CD14-positive monocyte (primary cell): ENCODE measurements around the gene GALNT1. TPM values are rescaled to one million over a fixed set of nuclear protein-coding genes. Genes with fewer than 3 reads are reported as not detected.

ENCODE experiments used
- DNase-seq, 3 donors: peaks; one replicate each; pipeline ENCODE4 v3.0.0-alpha.2; 2011 to 2022
- H2AFZ ChIP-seq: 2 replicates; pipeline ENCODE4 v1.6.0; 2012; ENCODE audit warnings: mild to moderate bottlenecking, low read depth, low read length, inconsistent platforms; ENCODE audit not compliant: insufficient read depth, poor library complexity, severe bottlenecking
- H3K27ac ChIP-seq, 2 donors: 1 replicate in 1 of 2; 2 replicates in 1 of 2; pipeline ENCODE4 v1.5.1; 2012 to 2013; ENCODE audit warnings: low read length in 2 of 2, control low read depth in 1 of 2, inconsistent platforms in 1 of 2, low read depth in 1 of 2, mild to moderate bottlenecking in 1 of 2
- H3K27me3 ChIP-seq, 2 donors: one replicate each; pipeline versions ENCODE4 v1.6.0 to v1.6.1; 2011 to 2013; ENCODE audit warnings: low read length in 2 of 2; ENCODE audit not compliant: control insufficient read depth in 2 of 2, insufficient read depth in 2 of 2
- H3K36me3 ChIP-seq, 2 donors: replicated peaks in 1 of 2; 1 replicate in 1 of 2; 2 replicates in 1 of 2; pipeline versions ENCODE4 v1.5.1 to v1.6.1; 2012 to 2013; ENCODE audit warnings: low read length in 2 of 2, control low read depth in 1 of 2, inconsistent platforms in 1 of 2, mild to moderate bottlenecking in 1 of 2; ENCODE audit not compliant: insufficient read depth in 2 of 2, control insufficient read depth in 1 of 2
- H3K4me1 ChIP-seq, 2 donors: 1 replicate in 1 of 2; 2 replicates in 1 of 2; pipeline versions ENCODE4 v1.5.1 to v1.6.1; 2012 to 2013; ENCODE audit warnings: low read length in 2 of 2, control low read depth in 1 of 2, inconsistent platforms in 1 of 2, mild to moderate bottlenecking in 1 of 2, moderate library complexity in 1 of 2; ENCODE audit not compliant: insufficient read depth in 2 of 2, control insufficient read depth in 1 of 2
- H3K4me2 ChIP-seq: replicated peaks from 2 replicates; pipeline ENCODE3; 2012; ENCODE audit warnings: low read length, moderate library complexity, mild to moderate bottlenecking; ENCODE audit not compliant: poor library complexity, severe bottlenecking; ENCODE audit errors: extremely low read depth
- H3K4me3 ChIP-seq, 3 experiments: fragments of 200-600 bp in 1 of 3; sonication (generic) in 1 of 3; replicated peaks in 1 of 3; 1 replicate in 2 of 3; 2 replicates in 1 of 3; pipeline ENCODE4 v1.5.1; 2011 to 2013; ENCODE audit warnings: low read length in 3 of 3, mild to moderate bottlenecking in 3 of 3, control low read depth in 2 of 3, low read depth in 2 of 3, inconsistent platforms in 1 of 3, moderate library complexity in 1 of 3
- H3K79me2 ChIP-seq: 2 replicates; pipeline ENCODE4 v1.6.0; 2012; ENCODE audit warnings: mild to moderate bottlenecking, control low read depth, inconsistent platforms, low read length, moderate library complexity; ENCODE audit not compliant: insufficient read depth
- H3K9ac ChIP-seq: 2 replicates; pipeline ENCODE4 v1.6.0; 2017; ENCODE audit warnings: low read length, mild to moderate bottlenecking; ENCODE audit not compliant: insufficient read depth, poor library complexity, severe bottlenecking
- H3K9me3 ChIP-seq, 2 donors: replicated peaks in 1 of 2; 1 replicate in 1 of 2; 2 replicates in 1 of 2; pipeline versions ENCODE4 v1.5.1 to v1.6.1; 2012 to 2013; ENCODE audit warnings: low read length in 2 of 2, control low read depth in 1 of 2; ENCODE audit not compliant: control insufficient read depth in 1 of 2, insufficient read depth in 1 of 2
- H4K20me1 ChIP-seq: 2 replicates; pipeline ENCODE4 v1.6.0; 2012; ENCODE audit warnings: mild to moderate bottlenecking, low read length, control low read depth, moderate library complexity; ENCODE audit not compliant: insufficient read depth
- H3K27ac Mint-ChIP-seq, 7 donors: one replicate each; pipeline ENCODE4 v1.8.0; 2020; ENCODE audit warnings: mild to moderate bottlenecking in 7 of 7, mixed read lengths in 7 of 7, moderate library complexity in 6 of 7, inconsistent platforms in 2 of 7
- H3K27me3 Mint-ChIP-seq, 3 donors: one replicate each; pipeline ENCODE4 v1.8.0; 2021 to 2022; ENCODE audit warnings: low read depth in 3 of 3, mild to moderate bottlenecking in 3 of 3, mixed read lengths in 3 of 3, moderate library complexity in 3 of 3, inconsistent platforms in 1 of 3
- H3K36me3 Mint-ChIP-seq, 2 donors: one replicate each; pipeline ENCODE4 v1.8.0; 2020; ENCODE audit warnings: mixed read lengths in 2 of 2, inconsistent platforms in 1 of 2, mild to moderate bottlenecking in 1 of 2
- H3K4me1 Mint-ChIP-seq: one replicate; pipeline ENCODE4 v1.8.0; 2020; ENCODE audit warnings: mild to moderate bottlenecking, mixed read lengths
- H3K4me3 Mint-ChIP-seq, 2 donors: one replicate each; pipeline ENCODE4 v1.8.0; 2020; ENCODE audit warnings: mild to moderate bottlenecking in 2 of 2, mixed read lengths in 2 of 2, moderate library complexity in 1 of 2
- H3K9me3 Mint-ChIP-seq, 7 donors: one replicate each; pipeline ENCODE4 v1.8.0; 2020 to 2022; ENCODE audit warnings: mixed read lengths in 7 of 7, mild to moderate bottlenecking in 6 of 7, moderate library complexity in 6 of 7, inconsistent platforms in 2 of 7
- WGBS: methylation state at CpG from one replicate; pipeline ENCODE4 v1.1.5; 2013; ENCODE audit warnings: missing lambda C conversion rate; ENCODE audit not compliant: insufficient coverage; 5-methylcytosine and 5-hydroxymethylcytosine counted together
- intact Hi-C, 2 donors: fragments of 100-400 bp; cut with micrococcal nuclease; formaldehyde crosslinking; loops; one replicate each; pipeline versions ENCODE4 v1.15.0 to v1.15.1; 2023
- polyA plus RNA-seq, 3 donors: library from polyadenylated mRNA; depleted of rRNA in 1 of 3; unstranded in 2 of 3; stranded (reverse) in 1 of 3; fragments of 300-500 nt in 2 of 3; fragments of >200 nt in 1 of 3; fragmentation: Illumina TruSeq in 2 of 3; gene quantifications; 1 replicate in 2 of 3; 2 replicates in 1 of 3; pipeline ENCODE4 v1.2.3, GENCODE V29; 2012 to 2021
- TF ChIP-seq, protein P1 (sequence below): fragments of 200-600 bp; IDR thresholded peaks from one replicate; pipeline ENCODE4 v1.8.0; 2022; ENCODE audit warnings: antibody characterized with exemption, mild to moderate bottlenecking

The GALNT1 gene
- polyA plus RNA-seq, 3 donors, result 16.8 to 58.5 (median 22.9) TPM

DNA sequence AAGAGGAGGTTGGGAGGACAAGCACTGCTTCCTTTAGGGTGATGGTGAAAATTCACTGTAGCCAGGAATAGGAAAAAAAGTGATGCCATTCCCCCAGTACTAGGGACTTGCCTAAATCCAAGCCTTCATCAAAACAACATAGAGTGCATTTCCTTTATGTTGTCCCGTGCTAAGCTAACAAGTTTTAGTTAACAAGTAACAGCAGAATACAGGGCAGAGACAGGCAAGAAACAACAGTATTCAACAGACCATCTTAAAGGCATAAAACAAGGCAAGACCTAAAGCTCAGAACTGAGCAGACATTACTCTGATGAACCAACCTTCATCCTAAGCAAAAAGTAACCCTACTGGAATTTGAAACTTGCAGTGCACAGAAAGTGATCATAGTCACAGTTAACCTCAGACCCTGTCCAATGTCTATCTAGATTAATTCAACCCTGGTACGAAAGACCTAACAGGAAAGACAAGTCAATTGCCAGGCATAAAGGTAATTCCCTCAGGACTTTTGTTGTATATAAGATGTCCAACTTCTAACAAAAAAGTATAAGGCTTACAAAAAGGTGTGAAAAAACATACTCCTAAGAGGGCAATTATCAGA, 34.4 kb upstream of the GALNT1 start:
- no peaks in the 10 kb centered on the region for H3K36me3 ChIP-seq
- 100% methylated on average over 1 of the region's 2 CpGs for WGBS
- no peak for DNase-seq
- H2AFZ ChIP-seq, result no peak overlapping the region
- no peak overlapping the region for H3K27ac ChIP-seq
- no peaks in the 10 kb centered on the region for H3K4me1 ChIP-seq
- H3K4me3 ChIP-seq, result no peak overlapping the region
- Mint-ChIP-seq H3K27me3 (peaks cover 0 to 4% (median 3%) of the 10 kb centered on the region in 3 donors), H3K9me3 (peaks cover 0 to 3% (median 0%) of the 10 kb centered on the region in 7 donors), H3K4me1 (no peaks in the 10 kb centered on the region), H3K36me3 (no peaks in the 10 kb centered on the region), H3K27ac (no peak overlapping the region), H3K4me3 (no peak overlapping the region)
- intact Hi-C loops, result no loop called here
- no peaks in the 10 kb centered on the region for H4K20me1 ChIP-seq
- TF ChIP-seq, protein P1, sequence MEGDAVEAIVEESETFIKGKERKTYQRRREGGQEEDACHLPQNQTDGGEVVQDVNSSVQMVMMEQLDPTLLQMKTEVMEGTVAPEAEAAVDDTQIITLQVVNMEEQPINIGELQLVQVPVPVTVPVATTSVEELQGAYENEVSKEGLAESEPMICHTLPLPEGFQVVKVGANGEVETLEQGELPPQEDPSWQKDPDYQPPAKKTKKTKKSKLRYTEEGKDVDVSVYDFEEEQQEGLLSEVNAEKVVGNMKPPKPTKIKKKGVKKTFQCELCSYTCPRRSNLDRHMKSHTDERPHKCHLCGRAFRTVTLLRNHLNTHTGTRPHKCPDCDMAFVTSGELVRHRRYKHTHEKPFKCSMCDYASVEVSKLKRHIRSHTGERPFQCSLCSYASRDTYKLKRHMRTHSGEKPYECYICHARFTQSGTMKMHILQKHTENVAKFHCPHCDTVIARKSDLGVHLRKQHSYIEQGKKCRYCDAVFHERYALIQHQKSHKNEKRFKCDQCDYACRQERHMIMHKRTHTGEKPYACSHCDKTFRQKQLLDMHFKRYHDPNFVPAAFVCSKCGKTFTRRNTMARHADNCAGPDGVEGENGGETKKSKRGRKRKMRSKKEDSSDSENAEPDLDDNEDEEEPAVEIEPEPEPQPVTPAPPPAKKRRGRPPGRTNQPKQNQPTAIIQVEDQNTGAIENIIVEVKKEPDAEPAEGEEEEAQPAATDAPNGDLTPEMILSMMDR, result no peak
- no peaks in the 10 kb centered on the region for H3K27me3 ChIP-seq
- H3K79me2 ChIP-seq, result no peaks in the 10 kb centered on the region
- no peaks in the 10 kb centered on the region for H3K9me3 ChIP-seq
- no peak overlapping the region for H3K9ac ChIP-seq
- no peak overlapping the region for H3K4me2 ChIP-seq

DNA sequence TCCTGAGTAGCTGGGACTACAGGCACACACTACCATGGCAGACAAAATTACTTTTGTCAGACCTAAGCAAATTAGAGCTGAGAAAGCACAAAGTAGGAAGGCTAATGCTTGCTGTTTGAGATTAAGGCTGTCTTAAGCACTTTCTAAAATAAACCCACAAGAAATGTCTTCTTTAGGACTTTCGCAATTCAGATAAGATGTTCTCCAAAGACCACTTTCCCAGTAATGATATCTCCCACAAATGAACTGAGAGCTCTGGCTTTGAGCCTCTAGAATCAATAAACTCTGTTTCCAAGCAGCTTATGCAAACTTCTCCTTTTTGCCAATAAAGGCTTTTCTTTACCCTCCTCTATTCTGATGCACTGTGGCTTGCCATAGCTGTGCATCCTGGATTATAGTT, 32.0 kb upstream of the GALNT1 start:
- Mint-ChIP-seq H3K36me3 (no peaks in the 10 kb centered on the region), H3K27ac (no peak overlapping the region), H3K4me1 (no peaks in the 10 kb centered on the region), H3K9me3 (peaks cover 0 to 2% (median 0%) of the 10 kb centered on the region in 7 donors), H3K27me3 (peaks cover 0 to 3% (median 1%) of the 10 kb centered on the region in 3 donors), H3K4me3 (no peak overlapping the region)
- no CpG with 5 or more reads among the region's 1 CpG for WGBS
- Histone ChIP-seq H3K36me3 (no peaks in the 10 kb centered on the region), H2AFZ (no peak overlapping the region), H3K9me3 (no peaks in the 10 kb centered on the region), H3K9ac (no peak overlapping the region), H3K4me2 (no peak overlapping the region), H3K79me2 (no peaks in the 10 kb centered on the region), H4K20me1 (no peaks in the 10 kb centered on the region), H3K4me3 (no peak overlapping the region), H3K27me3 (no peaks in the 10 kb centered on the region), H3K27ac (no peak overlapping the region), H3K4me1 (no peaks in the 10 kb centered on the region)
- TF ChIP-seq, protein P1, result no peak
- no peak for DNase-seq
- intact Hi-C loops, result no loop called here
